ENCODE data around the gene EDIL3. TPM values are rescaled to one million over a fixed set of nuclear protein-coding genes. Genes with fewer than 3 reads are reported as not detected.

EDIL3 gene
- total RNA-seq, 1 experiment from 2014 or later = 56.5 TPM

DNA sequence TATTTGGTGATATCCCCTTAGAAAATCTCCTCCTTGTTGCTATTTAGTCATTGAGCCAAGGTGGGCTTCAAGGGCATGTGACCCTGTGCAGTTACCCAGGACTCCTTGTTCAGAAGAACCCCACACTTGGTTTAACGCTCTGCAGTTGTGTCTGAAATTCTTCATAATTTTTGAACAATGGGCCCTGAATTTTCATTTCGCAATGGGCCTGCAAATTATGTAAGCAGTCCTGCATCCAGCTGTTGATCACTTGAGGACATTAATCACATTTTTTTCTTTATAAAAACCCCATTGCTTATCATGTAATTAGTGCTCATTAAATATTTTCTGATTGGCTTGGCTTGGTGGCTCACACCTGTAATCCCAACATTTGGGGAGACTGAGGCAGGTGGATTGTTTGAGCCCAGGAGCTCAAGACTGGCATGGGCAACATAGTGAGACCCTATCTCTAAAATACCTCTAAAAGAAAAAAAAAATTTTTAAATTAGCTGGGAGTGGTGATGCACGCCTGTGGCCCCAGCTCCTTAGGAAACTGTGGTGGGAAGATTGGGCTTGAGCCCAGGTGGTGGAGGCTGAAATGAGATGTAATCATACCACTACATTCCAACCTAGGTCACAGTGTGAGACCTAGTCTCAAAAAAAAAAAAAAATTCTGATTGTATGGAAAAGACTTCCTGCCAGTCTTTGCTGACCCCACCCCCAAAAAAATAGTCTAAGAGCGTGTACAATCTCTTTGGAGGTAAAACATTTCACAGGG lies 469.8 kb downstream of the EDIL3 start:
- DNase-seq (ENCODE audit: low spot score) = no peak

DNA sequence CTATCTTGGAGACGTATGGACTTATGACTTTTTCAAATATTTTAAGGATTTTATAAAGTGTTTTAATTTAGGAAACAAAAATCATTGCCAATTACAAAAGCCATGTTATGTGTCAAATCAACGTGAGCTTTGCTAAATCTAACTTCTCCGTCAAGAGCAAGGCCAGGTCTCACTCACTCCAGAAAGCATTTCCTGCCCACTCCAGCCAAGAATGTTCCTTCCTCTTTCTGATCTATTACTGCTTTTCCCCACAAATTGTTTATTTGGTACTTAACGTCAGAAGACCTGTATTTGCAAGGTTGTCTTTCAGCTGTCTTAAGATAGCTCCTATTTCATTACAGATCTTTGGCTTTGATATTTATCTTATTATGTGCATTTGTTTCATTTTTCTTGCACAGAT lies 470.5 kb downstream of the EDIL3 start:
- DNase-seq (ENCODE audit: low spot score) = no peak

DNA sequence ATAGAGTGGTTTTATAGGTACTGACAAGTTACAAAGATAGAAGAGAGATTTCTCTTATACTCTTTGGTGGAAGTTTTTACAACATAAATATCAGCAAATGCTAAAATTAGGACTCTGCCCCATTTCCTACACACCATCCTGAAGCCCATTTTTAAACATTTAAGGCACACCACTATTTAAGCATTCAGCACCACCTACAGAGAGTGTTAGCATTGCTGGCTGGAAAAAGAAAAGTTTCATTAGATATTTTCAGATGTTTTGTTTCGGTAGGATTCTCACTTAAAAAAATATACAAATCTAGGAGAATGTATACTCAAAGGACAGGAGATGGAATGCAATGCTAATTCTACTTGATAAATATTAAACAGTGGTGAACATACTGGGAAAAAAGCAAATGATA lies 471.1 kb downstream of the EDIL3 start:
- no peak for DNase-seq (ENCODE audit: low spot score)

DNA sequence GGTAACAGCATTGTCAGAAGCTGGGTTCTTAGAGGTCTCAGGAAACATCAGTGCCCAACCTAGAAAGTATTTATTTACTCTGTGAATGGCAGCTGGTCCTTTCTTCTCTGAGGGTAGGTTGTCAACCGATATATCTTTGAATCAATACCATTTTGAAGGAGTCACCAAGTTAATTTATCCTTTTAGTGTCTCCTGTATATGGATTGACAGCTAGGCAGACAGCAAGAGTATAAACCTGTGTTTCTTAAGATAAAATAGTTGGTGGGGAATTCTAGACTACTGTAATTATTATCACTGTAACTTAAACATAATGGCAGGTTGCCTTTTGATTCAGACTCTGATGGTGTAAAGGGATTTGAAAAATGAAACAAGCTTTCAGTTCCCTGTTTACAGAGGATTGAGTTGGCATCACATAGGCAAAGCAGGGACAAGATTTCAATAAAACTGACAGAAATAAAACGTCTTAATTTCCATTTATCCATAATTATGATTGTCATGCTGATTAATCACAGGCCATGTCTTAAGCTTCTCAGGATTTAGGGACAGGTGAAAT lies 473.2 kb downstream of the EDIL3 start:
- DNase-seq (ENCODE audit: low spot score) = no peak

DNA sequence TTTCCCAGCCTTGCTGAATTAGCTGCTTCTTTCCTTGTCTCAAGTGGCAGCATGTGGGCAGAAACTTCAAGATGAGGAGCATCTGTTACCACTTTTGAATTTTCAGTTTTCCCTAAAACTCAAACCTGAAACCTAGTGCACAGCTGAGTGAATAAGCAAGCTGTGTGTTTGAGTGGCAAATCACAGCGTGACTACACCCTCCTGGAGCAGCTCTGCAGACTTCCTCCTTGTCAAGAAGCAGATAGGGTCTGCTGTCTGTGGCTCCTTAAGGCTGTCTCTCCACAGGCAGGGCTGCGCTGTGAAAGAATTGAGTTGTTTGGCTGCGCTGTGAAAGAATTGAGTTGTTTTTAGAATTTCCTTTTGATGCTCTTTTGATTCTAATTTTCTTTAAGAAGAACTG lies 484.4 kb downstream of the EDIL3 start:
- no peak for DNase-seq (ENCODE audit: low spot score)

DNA sequence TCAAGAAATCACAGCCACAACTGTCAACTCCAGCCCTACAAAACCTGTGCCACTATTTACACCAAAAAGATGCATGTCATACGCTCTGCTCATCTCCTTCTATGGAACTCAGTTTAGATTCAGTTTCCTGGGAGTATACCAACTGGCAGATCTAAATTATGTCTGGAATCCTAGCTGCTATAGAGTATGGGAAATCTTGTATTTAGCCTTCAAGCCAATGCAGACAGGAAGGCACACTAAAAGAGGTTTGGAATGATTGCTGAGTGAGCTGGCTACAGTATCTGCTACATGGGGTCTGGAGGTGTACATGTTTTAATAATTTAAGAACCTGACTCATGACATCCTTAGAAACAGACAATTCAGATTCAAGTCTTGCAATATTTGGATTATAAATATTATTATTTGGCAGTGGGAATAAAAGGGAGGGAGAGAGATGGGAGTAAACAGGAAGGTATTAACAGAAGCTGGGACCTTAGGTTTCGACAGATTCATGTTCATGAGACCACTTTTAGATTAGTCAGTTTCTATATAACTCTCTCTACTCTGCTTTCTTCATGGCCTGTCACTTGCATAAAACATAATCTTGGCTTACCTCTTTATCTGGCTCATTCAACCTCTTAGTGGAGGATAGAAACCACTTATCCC lies 485.2 kb downstream of the EDIL3 start:
- DNase-seq (ENCODE audit: low spot score) = no peak

DNA sequence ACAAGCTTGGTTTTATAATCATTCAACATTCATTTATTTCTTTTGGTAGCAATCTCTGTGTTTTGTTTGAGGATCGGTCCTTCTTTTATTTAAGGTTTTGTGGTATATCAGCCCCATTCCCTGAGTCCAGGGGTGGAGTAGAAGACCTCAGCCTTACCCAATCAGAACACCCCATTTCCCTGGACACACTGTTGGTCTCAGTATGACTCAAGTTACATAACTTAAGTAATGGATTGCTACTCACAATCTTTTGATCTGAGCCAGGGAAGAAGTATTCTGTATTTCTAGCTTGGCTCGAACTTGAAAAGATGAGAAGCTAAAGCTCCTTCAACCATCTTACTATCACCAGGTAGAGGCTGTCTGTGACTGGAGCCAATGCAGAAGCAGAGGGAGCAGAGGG lies 488.8 kb downstream of the EDIL3 start:
- DNase-seq (ENCODE audit: low spot score) = peak; percentile 32

DNA sequence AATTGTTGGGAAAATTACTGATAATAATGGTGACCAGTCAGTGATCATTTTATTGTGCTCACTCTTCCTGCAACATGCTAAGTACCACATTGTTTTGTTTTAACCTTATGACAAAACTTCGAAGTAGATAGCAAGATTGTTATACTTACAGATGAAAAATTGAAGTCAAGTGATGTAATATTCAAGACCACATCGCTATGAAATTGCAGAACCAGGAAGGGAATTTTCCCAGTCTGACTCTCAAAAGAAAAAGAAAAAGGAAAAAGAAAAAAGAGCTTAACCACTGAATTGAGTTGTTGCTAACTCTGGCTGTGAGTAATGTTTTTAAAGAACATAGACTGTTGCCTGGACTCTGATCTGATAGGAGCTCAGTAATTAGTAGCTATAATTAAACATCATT lies 493.4 kb downstream of the EDIL3 start:
- DNase-seq (ENCODE audit: low spot score) = no peak

Data from A172 (cell line).